HG03060 (cell line): ENCODE results near the gene C4A.
"Not testable (repeated sequence)": the region's sequence is repeated elsewhere in the genome, so short reads cannot be mapped to it uniquely, and the experiment has no call there.

ENCODE experiments used
- ATAC-seq: cut with Tn5 transposase; IDR thresholded peaks from one replicate; pipeline ENCODE4 v1.9.1; 2021; ENCODE audit warnings: low read depth, moderate number of reproducible peaks; ENCODE audit not compliant: unreplicated experiment

The C4A gene

DNA sequence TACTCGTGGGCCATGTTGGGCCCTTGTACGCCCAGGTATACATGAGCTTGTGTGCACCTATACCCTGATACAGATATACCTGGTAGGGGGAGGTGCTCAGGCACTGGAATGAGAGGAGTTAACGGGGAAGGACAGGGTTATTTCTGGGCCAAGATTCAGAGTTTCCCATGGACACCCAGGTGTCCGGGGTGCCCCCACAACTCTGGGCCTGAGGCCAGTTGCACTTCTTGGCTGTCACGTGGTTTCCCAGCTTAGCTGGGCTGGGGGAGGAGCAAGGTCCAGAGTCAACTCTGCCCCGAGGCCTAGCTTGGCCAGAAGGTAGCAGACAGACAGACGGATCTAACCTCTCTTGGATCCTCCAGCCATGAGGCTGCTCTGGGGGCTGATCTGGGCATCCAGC, at the start of gene C4A:
C4A (plus strand) TSS at position 314 of the 400 bp plus-strand sequence; CDS start at position 365, 51 bp downstream.
- ATAC-seq, result not testable (repeated sequence)

DNA sequence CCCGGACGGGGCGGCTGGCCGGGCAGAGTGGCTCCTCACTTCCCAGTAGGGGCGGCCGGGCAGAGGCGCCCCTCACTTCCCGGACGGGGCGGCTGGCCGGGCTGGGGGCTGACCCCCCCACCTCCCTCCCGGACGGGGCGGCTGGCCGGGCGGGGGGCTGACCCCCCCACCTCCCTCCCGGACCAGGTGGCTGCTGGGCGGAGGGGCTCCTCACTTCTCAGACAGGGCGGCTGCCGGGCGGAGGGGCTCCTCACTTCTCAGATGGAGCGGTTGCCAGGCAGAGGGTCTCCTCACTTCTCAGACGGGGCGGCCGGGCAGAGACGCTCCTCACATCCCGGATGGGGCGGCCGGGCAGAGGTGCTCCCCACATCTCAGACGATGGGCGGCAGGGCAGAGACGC, 49.7 kb upstream of the C4A start:
- ATAC-seq, result not testable (repeated sequence)

GRCh38 chr6:31933537-31933936, 48.3 kb upstream of the C4A start:
- no peak for ATAC-seq

GRCh38 chr6:31935021-31935420, 46.8 kb upstream of the C4A start:
- no peak for ATAC-seq

DNA sequence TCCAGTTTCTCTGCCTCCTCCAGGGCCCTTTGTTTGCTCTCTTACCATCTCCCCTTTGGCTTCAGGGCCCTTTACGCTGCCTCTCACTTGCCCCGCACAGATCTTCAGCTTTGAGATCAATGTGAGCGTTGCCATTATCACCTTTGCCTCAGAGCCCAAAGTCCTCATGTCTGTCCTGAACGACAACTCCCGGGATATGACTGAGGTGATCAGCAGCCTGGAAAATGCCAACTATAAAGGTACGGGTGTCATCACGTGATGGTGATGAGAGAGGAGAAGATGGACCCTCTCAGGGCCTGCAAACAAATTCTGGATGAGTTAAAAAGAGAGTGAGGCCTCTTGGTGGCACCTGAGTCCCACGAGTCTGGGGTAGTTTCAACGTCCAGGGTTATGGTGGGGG, 46.0 kb upstream of the C4A start:
- no peak for ATAC-seq

DNA sequence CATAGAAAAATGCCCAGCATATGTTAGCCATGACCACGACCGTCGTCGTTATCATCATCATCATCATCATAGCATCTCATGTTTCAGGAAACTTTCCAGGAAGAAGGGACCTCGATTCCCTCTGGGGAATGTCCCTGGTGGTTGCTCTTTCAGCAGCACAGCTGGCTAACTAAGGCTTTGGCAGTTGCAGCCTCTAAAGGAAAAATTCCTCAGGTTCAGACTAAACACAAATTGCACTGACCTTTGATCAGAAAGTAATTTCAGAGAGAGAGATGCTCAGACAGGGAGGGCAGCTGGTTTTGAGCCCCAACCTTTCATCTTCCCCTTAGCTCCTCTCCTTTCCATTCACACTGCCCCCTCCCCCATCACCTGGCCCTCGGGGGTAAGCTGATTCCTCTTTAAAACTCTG, 41.6 kb upstream of the C4A start:
- ATAC-seq, result no peak

DNA sequence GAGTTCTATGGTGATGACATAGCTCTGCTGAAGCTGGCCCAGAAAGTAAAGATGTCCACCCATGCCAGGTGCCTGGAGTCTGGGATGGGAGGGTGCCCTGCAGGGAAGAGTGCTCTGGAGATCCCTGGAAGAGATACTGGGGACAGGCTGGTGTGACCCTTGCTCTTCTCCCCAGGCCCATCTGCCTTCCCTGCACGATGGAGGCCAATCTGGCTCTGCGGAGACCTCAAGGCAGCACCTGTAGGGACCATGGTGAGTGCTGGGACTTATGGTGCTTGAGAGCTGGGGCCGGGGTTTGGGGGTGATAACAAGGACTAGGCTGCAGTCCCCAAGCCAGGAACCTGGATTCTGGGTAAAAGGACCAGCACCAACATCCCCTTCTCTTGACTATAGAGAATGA, 38.1 kb upstream of the C4A start:
- ATAC-seq, result no peak

DNA sequence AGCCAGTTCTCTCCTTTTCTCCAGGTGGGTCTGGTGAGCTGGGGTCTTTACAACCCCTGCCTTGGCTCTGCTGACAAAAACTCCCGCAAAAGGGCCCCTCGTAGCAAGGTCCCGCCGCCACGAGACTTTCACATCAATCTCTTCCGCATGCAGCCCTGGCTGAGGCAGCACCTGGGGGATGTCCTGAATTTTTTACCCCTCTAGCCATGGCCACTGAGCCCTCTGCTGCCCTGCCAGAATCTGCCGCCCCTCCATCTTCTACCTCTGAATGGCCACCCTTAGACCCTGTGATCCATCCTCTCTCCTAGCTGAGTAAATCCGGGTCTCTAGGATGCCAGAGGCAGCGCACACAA, 36.7 kb upstream of the C4A start:
- ATAC-seq, result no peak

DNA sequence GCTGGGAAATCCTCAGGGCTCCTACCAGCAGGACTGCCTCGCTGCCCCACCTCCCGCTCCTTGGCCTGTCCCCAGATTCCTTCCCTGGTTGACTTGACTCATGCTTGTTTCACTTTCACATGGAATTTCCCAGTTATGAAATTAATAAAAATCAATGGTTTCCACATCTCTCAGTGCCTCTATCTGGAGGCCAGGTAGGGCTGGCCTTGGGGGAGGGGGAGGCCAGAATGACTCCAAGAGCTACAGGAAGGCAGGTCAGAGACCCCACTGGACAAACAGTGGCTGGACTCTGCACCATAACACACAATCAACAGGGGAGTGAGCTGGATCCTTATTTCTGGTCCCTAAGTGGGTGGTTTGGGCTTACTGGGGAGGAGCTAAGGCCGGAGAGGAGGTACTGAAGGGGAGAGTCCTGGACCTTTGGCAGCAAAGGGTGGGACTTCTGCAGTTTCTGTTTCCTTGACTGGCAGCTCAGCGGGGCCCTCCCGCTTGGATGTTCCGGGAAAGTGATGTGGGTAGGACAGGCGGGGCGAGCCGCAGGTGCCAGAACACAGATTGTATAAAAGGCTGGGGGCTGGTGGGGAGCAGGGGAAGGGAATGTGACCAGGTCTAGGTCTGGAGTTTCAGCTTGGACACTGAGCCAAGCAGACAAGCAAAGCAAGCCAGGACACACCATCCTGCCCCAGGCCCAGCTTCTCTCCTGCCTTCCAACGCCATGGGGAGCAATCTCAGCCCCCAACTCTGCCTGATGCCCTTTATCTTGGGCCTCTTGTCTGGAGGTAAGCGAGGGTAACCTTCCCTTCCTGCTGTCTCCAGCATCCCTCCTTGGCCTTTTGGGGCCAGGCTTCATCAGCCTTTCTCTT, 36.1 kb upstream of the C4A start, which contains the start of gene CFB:
CFB (plus strand) TSS at position 589 of the 863 bp plus-strand sequence; CDS start at position 716, 127 bp downstream.
- ATAC-seq, result no peak

DNA sequence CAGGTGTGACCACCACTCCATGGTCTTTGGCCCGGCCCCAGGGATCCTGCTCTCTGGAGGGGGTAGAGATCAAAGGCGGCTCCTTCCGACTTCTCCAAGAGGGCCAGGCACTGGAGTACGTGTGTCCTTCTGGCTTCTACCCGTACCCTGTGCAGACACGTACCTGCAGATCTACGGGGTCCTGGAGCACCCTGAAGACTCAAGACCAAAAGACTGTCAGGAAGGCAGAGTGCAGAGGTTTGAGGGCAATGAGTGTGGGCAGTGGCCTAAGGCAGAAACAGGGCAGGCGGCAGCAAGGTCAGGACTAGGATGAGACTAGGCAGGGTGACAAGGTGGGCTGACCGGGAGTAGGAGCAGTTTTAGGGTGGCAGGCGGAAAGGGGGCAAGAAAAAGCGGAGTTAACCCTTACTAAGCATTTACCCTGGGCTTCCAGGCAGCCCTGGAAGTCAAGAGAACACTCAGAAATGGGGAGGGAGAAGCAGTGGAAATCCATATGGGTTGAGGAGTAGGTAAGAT, 35.4 kb upstream of the C4A start:
- no peak for ATAC-seq

DNA sequence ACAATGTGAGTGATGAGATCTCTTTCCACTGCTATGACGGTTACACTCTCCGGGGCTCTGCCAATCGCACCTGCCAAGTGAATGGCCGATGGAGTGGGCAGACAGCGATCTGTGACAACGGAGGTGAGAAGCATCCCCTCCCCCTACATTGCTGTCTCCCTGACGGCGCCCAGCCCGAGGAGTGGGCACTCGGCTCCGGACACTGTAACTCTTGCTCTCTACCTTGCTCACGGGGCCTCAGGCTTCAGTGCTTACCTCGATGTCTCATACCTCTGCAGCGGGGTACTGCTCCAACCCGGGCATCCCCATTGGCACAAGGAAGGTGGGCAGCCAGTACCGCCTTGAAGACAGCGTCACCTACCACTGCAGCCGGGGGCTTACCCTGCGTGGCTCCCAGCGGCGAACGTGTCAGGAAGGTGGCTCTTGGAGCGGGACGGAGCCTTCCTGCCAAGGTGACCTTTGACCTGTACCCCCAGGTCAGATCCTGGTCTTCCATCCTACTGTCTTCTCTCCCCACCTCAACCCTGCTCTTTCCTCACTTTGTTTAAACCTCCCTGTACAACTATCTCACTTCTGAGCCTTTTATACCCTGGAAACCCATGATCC, 34.7 kb upstream of the C4A start:
- ATAC-seq, result no peak

GRCh38 chr6:31947864-31948263, 34.0 kb upstream of the C4A start:
- no peak for ATAC-seq

- ATAC-seq, result no peak
These were observed 33.6 kb upstream of the C4A start for GRCh38 chr6:31948306-31948705.

GRCh38 chr6:31948753-31949413, 33.0 kb upstream of the C4A start:
- no peak for ATAC-seq

DNA sequence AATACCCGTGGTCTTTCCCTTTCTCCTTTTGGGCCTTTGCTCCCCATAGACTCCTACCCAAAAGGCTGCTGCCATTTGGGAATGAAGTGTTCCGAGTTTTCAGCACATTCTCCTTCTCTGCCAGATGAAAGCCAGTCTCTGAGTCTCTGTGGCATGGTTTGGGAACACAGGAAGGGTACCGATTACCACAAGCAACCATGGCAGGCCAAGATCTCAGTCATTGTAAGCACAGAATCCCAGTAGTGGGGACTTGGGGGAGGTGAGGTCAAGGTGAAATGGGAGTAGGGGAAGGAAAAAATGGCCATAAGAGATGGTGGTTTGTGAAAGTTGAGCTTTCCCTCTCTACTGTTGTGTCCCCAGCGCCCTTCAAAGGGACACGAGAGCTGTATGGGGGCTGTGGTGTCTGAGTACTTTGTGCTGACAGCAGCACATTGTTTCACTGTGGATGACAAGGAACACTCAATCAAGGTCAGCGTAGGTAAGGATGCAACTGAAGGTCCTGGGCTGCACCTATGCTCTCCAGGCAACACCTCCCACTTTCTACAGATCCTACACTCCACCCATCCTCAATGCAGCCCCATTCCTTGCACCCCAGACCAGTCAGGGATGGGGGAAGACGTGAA, 31.8 kb upstream of the C4A start:
- ATAC-seq, result no peak

DNA sequence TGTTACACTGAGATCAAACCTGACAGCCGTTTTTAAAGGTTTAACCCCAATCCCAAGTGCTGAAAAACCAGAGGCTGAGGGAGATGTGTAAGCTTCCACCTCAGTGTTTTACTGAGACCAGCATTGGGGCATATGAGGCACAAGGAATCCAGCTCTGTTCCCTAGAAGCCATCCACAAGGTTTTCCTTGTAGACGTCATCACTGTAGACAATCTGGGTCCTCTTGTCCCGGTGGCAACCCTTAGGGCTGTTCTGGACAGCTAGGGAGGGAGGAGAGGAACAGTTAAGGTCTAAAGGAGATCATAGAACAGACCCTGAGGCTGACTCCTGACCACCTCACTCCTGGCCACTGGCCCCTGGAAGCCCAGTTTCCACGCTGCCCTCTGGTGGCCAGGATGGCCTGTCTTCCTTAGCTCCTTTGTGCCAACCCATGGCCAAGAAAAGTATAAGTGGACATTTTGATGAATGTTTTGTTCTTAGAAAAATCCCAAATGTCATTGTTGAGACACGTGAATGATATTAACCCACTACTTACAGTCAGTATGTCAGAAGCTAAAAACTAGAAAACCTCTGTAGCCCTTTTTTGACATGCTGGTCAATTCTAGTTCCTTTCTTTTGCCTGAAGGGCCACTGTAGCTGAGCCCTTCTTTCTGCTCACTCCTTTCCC, 29.6 kb upstream of the C4A start:
- ATAC-seq, result no peak

GRCh38 chr6:31952890-31953289, 29.0 kb upstream of the C4A start:
- ATAC-seq, result no peak

GRCh38 chr6:31954511-31954910, 27.3 kb upstream of the C4A start:
- no peak for ATAC-seq

GRCh38 chr6:31956796-31957195, 25.1 kb upstream of the C4A start:
- ATAC-seq, result no peak

DNA sequence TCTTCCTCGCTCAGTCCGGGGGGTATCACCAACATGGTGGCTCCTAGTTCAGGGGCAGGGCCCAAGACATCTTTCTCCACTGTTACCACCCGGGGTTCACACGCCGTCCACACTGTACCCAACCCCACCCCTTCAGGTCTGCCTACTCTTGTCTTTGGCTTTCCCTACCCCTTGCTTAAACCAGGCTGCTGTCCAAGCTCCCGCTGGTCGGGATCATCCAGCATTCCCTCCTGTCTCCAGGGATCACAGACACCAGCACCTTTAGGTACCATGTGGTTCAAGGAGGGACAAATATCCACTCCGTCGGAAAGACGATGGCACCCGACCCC, 23.5 kb upstream of the C4A start:
- ATAC-seq, result no peak
